Measurements from ENCODE around the gene SBF1.

DNA sequence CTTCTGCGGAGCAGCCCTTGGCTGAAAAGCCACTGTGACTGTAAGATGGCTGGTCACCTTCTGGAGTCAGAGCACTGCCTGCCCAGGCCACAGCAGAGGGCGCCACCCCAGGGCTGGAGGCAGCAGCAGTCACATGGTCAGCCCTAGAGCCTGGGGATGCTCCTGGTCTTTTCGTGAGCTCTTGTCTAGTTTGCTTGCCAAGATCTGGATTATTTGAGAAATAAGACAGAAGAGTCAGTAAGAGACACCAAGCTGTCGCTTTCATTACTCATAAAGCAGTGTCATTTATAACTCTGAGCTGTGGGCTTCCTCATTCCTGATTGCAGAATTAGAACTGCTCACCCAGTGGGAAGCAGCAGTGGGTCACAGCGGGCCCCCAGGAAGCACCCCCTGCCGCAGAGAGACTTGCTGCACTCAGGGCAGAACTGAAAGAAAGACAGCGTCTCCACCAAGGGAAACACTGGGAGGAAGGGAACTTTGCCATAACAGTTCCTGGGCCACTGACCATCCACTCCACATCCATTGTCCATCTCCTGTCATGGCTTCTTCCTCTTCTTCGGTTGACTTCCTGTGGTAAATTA is 75.0 kb downstream of the SBF1 start:
- TF ChIP-seq POLR2AphosphoS5 (IDR thresholded peaks at IDR 0.05; ENCODE audit: borderline replicate concordance, low read depth, low read length), result no peak
- TF ChIP-seq EZH2 (IDR thresholded peaks at IDR 0.05), result no peak

All from SK-N-MC (cell line).